HG03139 (cell line): ENCODE measurements around the gene POLA2.

Source experiments
- ATAC-seq: cut with Tn5 transposase; IDR thresholded peaks from one replicate; pipeline ENCODE4 v1.9.1; 2021; ENCODE audit not compliant: unreplicated experiment

The POLA2 gene

DNA sequence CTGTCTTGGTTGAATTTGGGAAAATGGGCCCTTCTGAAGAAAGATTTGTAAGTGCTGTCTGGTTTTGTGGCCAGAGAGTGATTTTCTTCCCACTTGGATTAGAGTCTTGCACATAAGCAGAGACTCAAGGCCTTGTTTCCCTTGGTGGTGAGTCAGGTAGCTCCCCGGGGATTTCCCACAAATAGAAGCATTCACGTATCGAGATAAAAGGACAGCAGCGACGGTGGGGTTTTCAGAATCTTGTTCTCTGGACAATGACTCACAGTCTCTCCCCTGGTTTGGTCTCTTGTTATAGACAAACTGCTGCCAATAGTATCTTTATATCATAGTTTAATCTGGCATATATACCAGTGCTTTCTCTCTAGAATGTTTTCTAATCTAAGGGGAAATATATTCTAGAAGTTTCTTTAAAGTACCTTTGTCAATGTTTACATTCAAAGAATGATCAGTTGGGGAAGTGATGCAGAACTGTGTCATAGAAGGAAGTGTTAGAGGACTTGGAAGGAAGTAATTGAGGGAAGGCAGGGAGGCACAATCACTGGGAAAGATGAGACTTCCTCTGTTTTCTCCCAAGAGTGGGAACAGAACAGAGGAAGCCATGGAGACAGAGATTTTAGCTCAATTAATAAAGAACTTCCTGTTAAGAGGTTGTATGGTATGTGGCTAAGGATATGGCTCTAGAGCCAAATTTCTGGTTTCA lies 18.1 kb downstream of the POLA2 start:
- ATAC-seq: no peak

DNA sequence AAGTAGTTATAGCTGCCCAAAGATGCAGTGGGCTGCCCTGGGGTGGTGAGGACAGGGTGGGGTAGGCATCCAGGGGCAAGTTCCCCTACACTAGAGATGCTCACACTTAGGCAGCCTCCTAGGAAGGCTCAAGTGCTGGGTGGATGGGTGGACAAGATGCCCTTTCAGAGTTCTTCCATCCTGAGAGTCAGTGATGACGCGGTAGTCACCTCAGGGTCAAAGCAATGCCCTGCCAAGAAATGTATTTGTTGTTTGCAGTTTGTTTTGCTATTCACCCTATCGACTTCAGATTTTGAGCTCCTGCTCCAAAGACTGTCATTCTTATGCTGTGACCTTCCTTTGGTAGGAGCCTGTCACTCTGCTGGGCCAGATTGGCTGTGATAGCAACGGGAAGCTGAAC lies 18.9 kb downstream of the POLA2 start:
- no peak for ATAC-seq

GRCh38 chr11:65286686-65287085 lies 24.9 kb downstream of the POLA2 start:
- no peak for ATAC-seq

GRCh38 chr11:65287601-65288000 lies 25.8 kb downstream of the POLA2 start:
- ATAC-seq: no peak

DNA sequence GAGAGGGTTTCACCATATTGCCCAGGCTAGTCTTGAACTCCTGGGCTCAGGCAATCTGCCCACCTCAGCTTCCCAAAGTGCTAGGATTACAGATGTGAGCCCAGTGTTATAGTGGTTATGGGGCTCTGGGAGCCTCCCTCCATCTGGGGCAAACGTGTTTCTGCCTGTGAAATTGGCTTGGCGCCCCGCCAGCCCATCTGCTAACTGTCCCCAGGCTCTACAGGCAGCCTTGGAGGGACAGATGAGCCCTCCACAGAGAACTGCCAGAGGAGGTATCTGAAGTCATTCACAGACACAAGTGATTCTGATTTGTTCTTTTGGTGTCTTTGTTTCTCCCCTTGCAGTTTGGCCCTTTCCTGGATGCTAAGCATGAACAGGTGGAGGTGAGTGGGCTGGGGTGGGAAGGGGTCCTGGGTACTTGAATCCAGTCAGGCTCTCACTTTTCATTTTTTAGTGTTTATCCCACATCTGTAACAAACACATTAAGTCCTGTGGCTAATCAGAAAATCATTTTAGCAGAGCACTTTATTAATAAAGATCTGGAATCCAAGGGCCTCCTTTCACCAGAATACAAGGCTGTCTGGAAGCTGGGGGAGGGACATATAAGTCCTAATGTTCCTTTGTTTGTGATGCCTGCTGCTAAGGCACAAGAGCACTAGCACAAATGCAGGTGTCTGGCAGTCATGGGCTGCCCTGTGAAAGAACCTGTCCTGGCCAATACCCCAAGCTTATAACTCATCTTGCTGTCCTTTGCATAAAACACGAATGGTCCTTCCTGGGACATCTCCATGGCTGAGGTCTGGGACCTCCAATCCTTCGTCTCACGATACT lies 27.2 kb downstream of the POLA2 start:
- ATAC-seq: no peak

DNA sequence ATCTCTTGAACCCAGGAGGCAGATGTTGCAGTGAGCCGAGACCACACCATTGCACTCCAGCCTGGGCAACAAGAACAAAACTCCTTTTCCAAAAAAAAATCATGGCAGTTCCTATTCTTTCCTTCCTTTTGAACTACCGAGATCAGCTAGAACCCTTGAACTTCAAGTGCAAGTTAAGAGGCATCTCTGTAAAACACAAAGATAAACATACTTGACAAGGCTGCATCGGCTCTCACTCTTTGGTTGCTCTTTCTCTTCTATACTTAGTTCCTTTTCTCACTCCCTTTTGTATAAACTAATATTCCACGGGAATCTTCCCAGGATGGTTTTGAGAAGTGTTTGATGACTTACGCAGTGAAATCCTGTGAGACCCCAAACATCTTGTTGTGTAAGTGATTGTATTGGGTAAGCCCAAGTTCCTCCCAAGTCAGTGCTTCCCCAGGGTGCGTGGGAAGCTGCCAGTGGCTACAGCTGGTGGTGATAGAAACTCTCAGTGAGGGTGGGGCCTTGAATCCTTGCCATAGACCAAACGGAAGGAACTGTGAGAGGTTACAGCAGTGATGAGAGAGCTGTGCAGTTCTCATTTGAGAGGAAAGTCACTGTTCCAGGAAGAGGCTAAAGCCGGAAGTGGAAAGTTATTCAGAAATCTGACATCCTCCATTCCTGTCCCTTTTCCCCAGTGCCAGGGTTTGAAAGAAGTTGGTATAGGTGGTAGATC lies 28.8 kb downstream of the POLA2 start:
- ATAC-seq: no peak

DNA sequence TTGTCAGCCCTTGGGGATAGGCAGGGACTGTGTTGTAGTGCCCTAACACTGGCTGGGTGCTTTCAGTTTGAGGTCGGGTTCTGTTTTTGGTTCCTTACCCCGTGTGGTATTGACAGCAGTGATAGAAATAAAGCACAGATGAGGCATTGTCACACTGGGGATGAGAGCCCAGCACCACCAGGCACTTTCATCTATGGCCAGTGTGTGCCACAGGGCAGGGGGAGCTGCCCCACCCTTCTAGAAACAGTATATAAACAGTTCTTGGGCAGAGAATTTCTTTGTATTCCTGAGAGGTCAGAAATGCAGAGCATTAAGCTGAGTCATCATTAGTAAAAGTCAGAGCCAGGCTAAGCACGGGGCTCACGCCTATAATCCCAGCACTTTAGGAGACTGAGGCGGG lies 29.9 kb downstream of the POLA2 start:
- ATAC-seq: no peak

DNA sequence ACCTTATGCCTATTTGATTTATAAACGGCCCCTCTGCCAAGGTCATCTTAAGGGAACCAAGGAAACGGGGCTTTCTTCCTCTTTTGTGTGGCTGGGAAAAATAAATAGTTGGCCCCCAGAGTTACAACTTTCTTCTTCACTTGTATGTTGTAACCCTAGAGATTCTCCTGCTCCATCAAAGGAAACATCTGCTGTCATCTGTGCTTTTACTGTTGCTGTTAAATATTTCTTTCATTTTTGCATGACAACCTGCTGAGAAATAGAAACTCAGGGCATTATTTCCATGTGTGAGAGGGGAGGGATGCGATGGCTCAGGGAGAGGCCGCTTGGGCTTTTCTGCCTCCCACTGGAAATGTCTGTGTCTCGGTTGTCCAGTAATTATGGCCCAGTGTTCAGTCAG lies 31.1 kb downstream of the POLA2 start:
- no peak for ATAC-seq

GRCh38 chr11:65293909-65294381 lies 32.2 kb downstream of the POLA2 start:
- no peak for ATAC-seq

- no peak for ATAC-seq
These were observed 33.2 kb downstream of the POLA2 start for GRCh38 chr11:65295001-65295400.

GRCh38 chr11:65295571-65296341 lies 34.0 kb downstream of the POLA2 start:
- ATAC-seq: no peak

DNA sequence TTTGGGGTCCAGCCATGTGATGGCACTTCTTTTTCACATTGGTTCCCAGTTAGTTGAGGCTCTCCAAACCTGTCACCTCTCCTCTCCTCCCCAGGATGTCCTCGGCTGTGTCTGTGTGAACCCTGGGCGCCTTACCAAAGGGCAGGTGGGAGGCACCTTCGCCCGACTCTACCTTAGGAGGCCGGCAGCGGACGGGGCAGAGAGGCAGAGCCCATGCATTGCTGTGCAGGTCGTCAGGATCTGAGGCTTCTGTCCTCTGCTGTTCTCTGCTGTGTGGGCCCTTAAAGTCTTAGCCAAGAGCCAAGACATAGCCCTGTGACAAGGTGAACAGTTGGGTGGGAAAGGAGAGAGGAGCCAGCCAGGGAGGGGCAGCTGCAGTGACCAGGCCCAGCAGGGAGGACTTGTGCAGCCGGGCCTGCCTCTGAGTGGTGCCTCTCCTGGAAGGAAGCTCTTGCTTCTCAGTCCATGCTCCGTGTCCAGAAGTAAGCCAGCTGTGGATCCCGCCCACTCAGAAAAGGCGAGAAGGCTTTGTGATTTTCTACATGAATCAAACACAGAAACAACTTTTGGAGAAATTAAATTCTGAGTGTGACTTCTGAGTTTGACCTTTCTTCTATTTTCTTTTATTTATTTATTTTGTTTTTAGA lies 35.4 kb downstream of the POLA2 start:
- ATAC-seq: no peak

DNA sequence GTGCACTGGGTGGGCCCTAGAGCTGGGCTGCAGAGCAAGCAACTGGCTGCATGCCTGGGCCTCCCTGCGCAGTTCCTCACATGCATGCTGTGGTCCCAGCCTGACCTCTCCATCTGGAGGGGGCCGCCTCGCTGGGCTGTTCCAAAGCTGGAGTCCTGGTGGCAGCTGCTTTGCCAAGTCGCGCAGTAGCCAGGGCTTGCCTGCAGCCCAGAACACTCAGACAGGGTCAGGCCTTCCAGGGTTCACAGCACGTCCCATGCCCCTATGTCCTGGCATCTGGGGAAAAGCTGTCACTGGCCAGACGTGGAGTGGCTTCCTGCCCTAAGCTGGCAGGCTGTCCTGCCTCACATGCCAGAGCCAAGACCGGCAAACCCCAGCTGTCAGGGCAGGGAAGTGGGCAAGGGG lies 36.4 kb downstream of the POLA2 start:
- ATAC-seq: no peak

DNA sequence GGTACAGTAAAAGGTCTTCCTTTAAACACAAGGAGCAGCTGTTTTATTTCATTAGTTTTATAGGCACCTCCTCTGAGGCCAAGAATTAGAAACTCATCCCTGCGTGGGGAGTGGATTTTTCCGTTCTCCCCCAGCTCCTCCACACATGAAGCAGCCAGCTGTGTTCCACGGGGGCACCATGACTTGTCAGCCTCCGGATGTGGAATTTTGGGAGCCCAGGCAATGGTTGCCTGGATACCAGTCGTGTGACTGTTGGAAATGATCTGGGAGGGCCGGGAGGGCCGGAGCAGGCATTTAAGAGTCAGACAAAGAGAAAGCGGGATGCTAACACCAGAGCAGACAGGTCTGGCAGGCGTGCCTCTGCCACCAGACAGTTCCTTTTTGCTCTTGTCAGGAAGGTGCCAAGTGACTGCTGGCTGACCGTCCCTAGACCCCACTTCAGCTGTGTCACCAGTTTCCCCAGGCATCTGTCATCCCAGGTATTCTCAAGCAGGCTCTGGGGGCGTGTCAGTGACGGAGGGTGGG lies 37.0 kb downstream of the POLA2 start:
- no peak for ATAC-seq

GRCh38 chr11:65300621-65301275 lies 39.0 kb downstream of the POLA2 start:
- no peak for ATAC-seq

DNA sequence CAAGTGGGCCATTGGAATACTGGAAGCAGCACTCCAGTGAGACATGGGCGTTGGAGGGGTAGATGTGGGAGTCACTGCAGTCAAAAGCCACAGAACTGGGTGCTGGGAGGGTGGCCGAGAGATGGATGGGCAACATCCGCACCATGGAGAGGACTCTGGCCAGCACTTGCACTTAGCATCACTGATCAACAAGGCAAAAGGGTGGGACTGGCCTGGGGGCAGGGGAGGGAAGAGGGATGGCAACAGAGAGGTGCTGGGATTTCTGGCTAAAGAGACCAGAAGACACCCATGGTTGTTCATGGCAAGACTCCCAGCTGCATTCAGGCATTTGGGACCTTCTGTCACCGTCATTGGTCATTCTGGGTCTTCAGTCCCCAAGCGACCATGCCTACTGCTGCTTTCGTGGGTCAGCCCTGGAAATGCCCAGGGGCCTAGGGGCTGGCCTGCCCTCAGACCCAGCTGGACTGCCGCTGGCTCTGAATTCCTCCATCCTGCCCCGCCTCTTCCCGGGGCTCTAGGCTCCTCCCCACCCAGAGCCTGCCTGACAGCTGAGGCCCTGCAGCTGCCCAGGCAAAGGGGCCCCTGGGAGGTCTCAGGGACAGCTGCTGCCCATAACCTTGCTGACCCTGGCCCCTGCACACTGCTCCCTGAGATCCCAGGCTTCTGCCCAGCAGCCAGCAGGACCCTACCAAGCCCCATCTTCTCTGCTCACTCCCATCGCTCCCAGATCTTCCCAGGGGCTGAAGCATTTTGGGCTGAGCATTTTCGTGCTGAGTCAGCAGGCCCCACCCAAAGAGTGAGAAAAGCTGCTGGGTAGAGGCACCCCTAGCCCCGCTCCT lies 39.9 kb downstream of the POLA2 start:
- ATAC-seq: no peak

DNA sequence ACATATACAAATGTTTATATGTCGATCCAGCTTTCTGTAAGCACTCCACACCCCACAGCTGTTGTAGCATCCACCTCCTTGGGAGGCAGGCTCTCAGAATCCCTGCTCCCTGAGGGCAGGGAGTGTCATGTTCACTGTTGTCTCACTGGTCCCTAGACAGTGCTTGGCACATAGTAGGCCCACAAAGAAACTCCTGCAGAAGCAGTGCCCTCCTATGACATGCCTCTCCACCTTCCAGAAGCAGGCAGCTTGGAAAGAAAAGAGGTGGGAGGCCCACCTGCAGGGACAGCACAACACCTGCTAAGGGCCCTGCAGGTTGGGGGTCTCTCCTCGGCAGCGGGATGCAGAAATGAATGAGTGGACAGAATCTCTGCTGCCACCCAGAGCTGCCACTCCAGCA lies 41.8 kb downstream of the POLA2 start:
- no peak for ATAC-seq

DNA sequence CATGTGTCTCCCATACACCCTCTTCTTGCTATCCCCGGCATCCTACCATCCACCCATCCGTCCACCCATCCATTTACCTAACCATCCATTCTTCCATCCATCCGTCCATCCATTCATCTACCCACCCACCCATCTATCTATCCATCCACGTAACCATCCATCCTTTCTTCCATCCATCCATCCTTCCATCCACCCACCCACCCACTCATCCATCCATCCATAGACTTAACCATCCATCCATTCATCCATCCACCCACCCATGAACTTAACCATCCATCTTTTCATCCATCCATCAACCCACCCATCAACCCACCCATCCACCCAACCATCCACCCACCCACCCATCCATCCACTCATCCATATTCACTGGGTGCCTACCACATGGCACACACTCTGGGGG lies 42.3 kb downstream of the POLA2 start:
- ATAC-seq: no peak

GRCh38 chr11:65304613-65305012 lies 42.9 kb downstream of the POLA2 start:
- no peak for ATAC-seq
